Caki2 (cell line): ENCODE results near the gene GATAD2B. TPM values are rescaled to one million over a fixed set of nuclear protein-coding genes. Genes with fewer than 3 reads are reported as not detected.

Source experiments
- DNase-seq: peaks from one replicate; pipeline ENCODE4 v3.0.0-alpha.2; 2015; ENCODE audit warnings: low read depth
- in situ Hi-C: cut with HindIII; loops from 2 replicates; pipeline ENCODE4 v1.10.0; 2016; ENCODE audit warnings: low sequenced_read_pairs, low pct_unique_long_range_greater_than_20kb, mixed read lengths
- total RNA-seq: library from RNA; depleted of rRNA; stranded (reverse); fragments of >200 nt; shearing (Covaris generic); gene quantifications from 2 replicates; pipeline ENCODE4 v1.2.3, GENCODE V29; 2014; ENCODE audit warnings: low replicate concordance

Gene GATAD2B
- total RNA-seq, 1 experiment from 2014 or later = 1.1 TPM

DNA sequence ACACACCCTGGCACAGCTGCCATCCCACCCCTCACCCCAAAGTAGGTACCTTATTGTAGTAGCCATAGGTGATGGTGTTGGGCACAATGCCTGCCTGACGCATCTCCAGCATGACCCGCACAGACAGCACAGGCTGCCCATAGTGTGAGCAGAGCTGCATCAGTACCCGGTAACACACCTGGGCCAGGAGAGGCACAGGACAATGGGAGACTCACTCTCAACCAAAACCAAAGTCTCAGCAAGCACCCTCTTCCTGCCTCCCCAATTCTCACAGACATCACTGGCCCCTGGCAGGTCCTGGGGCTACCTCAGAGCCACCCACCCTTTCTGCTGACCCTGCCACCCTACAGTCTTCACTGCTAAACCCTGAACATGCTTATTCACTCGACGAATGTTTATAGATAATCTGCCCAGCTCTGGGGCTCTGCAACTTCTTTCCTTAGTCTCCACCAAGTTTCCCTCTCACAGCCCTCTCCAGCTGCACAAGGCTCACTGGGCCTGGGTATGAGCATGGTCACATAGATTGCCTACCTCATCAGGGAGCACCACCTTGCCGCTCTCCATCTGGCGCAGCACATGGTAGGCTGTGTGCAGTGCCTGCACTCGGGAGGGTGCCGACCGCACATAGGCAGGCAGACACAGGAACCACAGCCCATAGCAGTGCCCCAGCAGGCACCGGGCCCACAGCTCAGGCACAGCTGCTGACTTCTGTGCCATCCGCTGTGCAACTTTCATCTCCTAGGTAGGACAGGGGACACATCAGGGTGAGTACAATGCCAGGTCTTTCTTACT, 13.4 kb upstream of the GATAD2B start:
- in situ Hi-C loops = no loop called here
- DNase-seq = no peak

DNA sequence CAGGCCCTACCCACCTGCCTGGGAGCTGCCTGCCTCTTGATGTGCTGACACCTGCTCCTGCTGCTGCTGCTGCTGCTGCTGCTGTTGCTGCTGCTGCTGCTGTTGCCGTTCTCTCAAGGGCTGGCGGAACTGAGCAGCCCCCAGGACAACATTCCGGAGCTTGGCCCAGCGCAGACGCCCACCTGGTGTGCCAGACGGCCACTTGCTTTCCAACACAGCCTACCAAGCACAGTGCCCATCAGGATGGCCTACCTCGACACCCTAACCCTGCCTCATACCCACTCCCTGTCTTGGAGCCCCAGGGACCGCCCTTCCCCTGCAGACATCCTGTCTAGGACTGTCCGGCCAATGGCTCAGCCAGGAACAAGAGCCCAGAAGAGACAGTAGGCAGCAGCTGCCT, 12.0 kb upstream of the GATAD2B start:
- in situ Hi-C loops = no loop called here
- no peak for DNase-seq

GRCh38 chr1:153933955-153934354, 11.2 kb upstream of the GATAD2B start:
- in situ Hi-C loops = no loop called here

GRCh38 chr1:153933430-153933829, 10.7 kb upstream of the GATAD2B start:
- no peak for DNase-seq
- in situ Hi-C loops = no loop called here

More at GRCh38 chr1:153933955-153934354, 11.2 kb upstream of the GATAD2B start:
- DNase-seq = no peak

DNA sequence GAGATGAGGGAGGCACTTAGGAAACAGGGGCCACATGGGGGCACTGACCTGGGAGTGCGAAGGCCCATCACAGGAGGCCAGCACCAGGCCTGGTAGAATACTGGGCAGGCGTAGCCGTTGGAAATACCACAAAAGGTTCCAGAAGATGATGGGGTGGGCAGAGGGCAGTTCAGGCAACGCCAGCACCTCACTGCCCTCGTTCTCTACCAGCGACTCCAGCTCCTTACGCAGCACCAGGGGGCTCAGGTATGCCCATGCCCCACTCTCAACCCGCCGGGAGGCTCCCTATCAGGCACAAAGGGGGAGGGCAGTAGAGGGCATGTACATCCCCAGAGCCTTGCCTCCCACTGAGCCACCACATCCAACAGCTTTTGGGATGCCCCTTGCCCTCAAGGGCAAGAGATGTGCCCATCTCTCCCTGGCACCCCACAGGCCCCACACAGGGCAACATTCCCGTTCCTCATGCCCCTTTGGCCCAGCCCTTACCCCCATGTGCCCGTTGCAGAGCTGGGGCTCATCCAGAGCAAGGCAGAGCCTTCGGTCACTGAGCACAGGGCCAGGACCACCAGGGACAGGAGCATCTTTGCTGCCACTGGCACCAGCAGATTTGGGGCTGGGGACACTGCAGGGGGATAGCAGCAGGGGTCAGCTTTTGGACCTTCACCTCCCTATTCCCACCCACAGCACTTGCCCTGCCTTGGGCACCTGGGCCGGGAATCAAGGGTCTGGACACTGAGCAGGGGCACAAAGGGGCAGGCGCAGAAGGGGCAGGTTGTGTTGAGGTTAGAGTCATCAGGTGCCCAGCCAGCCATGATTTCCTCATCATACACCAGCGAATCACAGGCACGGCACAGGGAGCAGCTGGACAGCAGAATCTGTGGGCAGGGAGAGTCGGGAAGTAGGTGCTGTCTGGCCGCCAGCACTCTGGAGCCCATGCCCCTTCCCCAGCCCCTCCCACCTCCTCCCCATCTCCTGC, 9.7 kb upstream of the GATAD2B start:
- in situ Hi-C loops = no loop called here

GRCh38 chr1:153929981-153930948, 7.5 kb upstream of the GATAD2B start:
- in situ Hi-C loops = no loop called here
- DNase-seq = no peak

More for the DNA sequence above, 9.7 kb upstream of the GATAD2B start:
- DNase-seq = no peak

DNA sequence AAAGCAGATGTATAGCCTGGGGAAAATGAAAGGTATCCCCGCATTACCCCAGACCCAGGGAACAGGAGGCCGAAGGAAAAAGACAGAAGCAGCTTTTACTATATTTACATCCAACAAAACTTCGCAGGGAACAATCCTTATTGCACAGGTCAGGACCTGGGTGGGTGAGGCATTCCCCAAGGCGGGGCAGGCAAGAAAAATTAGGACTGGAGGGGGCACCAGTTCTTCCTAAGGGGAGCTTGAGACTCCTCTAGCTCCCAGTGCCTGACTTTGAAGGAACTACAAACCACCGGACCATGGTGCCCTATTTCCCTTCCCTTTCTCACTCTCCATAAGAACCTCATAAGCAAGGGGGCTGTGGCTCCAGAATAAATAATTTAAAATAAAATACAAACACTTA, 6.7 kb upstream of the GATAD2B start:
- DNase-seq = no peak
- in situ Hi-C loops = no loop called here

DNA sequence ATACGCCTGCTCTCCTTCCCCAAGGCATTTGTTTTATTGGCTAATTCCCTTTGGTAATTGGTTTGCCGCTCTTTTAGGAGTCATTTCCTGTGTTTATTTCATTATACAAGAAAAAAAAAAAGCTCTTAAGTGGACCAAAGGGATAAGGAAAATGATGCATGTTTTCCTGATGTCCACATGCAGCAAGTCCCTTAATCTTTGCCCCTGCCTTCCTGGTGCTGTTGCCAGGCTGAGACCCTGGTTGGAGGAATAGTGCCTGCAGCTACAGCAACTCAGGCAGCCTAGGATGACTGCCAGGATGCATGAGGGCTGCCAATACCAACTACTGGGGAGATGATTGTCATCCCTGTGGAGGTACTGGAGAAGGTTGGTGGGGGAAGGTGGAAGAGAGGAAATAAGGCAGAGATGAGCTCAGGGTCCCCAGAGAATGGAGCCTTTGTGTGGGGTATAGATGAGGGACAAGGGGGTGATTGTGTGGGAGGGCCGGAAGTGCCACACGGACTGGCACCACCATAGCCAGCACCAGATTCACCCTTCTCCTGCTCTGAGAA, 6.1 kb upstream of the GATAD2B start:
- in situ Hi-C loops = no loop called here

GRCh38 chr1:153928245-153928644, 5.5 kb upstream of the GATAD2B start:
- DNase-seq = no peak
- in situ Hi-C loops = no loop called here

More for the DNA sequence above, 6.1 kb upstream of the GATAD2B start:
- DNase-seq = no peak

GRCh38 chr1:153926405-153926804, 3.6 kb upstream of the GATAD2B start:
- in situ Hi-C loops = no loop called here
- DNase-seq = no peak

DNA sequence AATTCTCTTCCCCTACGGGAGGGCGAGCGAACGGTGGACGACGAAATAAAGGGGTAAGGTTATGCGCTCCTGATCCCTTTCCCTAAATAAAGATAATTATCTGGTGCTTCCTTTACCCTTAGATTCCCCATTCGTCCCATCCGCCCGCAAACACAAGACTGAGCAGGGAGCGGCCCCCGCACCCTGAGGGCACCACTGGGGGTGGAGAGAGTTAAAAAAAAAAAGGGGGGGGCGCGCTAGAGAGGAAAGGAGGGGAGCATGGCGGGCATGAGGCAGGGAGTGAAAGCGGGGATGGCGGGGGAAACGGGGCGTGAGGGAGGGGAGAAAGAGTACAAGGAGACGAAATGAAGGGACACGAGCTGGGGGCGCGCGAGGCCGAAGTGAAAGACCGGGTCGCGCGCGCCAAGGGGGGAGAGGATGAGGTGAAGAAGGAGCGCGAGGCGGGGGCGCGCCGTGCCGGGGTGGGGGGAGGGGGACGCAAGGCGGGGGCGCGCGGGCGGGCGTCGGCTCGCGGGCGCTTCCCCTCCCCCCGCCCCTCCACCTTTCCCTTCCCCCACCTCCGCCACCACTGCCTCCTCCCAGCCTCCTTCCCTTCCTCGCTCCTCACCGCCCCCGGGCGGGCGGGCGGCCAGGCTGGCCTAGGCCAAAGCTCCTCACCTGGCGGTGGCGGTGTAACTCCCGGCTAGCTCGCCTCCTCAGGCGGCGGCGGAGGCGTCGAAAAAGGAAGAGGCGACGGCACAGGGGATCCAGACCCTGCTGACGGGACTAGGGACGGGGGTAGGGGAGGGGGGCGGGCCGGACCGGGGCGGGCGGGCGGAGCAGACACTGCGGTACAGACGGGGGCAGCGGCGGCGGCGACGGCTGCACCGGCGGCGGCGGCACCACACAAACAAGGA, 448 bp downstream of the GATAD2B start:
- no peak for DNase-seq
- in situ Hi-C loops = no loop called here

GRCh38 chr1:153921803-153922075, 1.0 kb downstream of the GATAD2B start:
- peak; percentile 14 for DNase-seq
- in situ Hi-C loops = no loop called here

GRCh38 chr1:153921080-153921802, 1.5 kb downstream of the GATAD2B start:
- in situ Hi-C loops = no loop called here
- DNase-seq = no peak

GRCh38 chr1:153919876-153920852, 2.6 kb downstream of the GATAD2B start:
- DNase-seq = no peak
- in situ Hi-C loops = no loop called here

- in situ Hi-C loops = no loop called here
- DNase-seq = no peak
These were observed 6.5 kb downstream of the GATAD2B start for GRCh38 chr1:153916297-153916696.
